Measurements from ENCODE around the gene OPRD1.
A peak's percentile ranks its signal among the peaks of the same experiment; 100 is the strongest.

The OPRD1 gene

GRCh38 chr1:28909198-28909597, 97.2 kb downstream of the OPRD1 start:
- no peak for ATAC-seq
- TF ChIP-seq ZFP30 (CRISPR knock-in tag; IDR thresholded peaks at IDR 0.05) (no peak), GLIS3 (CRISPR knock-in tag; IDR thresholded peaks at IDR 0.05) (no peak), POU6F1 (CRISPR knock-in tag; IDR thresholded peaks at IDR 0.05; ENCODE audit: borderline replicate concordance, low read depth) (no peak), ZC3H10 (CRISPR knock-in tag; IDR thresholded peaks at IDR 0.05) (no peak), TCF4 (CRISPR knock-in tag; IDR thresholded peaks at IDR 0.05; ENCODE audit: borderline replicate concordance) (no peak), SNAI2 (CRISPR knock-in tag; IDR thresholded peaks at IDR 0.05) (no peak), ESRRG (CRISPR knock-in tag; IDR thresholded peaks at IDR 0.05) (no peak), TSHZ2 (CRISPR knock-in tag; IDR thresholded peaks at IDR 0.05) (no peak)

GRCh38 chr1:28910379-28911115, 98.6 kb downstream of the OPRD1 start:
- ATAC-seq, result no peak
- TF ChIP-seq TCF4 (CRISPR knock-in tag; IDR thresholded peaks at IDR 0.05; ENCODE audit: borderline replicate concordance) (no peak), ESRRG (CRISPR knock-in tag; IDR thresholded peaks at IDR 0.05) (no peak), CREB5 (CRISPR knock-in tag; IDR thresholded peaks at IDR 0.05; ENCODE audit: low read depth) (no peak), GLIS3 (CRISPR knock-in tag; IDR thresholded peaks at IDR 0.05) (no peak), ARNTL (CRISPR knock-in tag; IDR thresholded peaks at IDR 0.05; ENCODE audit: borderline replicate concordance, low read depth) (no peak)

DNA sequence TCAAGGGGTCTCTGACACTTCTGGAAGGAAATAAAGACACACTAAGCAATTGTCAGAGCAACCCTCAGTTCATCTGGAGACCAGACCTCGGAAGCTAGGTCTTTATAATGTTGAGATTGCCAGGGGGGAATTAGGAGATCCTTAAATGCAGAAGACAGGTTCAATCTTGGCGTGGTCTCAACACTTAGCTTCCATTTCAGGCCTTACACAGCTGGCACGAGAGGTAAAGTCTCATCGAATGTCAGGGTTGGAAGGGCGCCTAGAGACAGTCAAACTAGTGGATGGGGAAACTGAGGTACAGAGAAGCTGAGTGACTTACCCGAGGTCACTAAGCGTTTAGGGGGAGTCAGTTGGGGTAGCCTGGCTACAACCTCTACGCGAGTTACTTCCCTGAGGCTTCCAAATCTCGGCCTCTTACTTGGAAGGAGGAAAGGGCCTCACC, 101.8 kb downstream of the OPRD1 start:
- no peak for ATAC-seq
- TF ChIP-seq, protein P1, sequence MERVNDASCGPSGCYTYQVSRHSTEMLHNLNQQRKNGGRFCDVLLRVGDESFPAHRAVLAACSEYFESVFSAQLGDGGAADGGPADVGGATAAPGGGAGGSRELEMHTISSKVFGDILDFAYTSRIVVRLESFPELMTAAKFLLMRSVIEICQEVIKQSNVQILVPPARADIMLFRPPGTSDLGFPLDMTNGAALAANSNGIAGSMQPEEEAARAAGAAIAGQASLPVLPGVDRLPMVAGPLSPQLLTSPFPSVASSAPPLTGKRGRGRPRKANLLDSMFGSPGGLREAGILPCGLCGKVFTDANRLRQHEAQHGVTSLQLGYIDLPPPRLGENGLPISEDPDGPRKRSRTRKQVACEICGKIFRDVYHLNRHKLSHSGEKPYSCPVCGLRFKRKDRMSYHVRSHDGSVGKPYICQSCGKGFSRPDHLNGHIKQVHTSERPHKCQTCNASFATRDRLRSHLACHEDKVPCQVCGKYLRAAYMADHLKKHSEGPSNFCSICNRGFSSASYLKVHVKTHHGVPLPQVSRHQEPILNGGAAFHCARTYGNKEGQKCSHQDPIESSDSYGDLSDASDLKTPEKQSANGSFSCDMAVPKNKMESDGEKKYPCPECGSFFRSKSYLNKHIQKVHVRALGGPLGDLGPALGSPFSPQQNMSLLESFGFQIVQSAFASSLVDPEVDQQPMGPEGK (CRISPR knock-in tag; IDR thresholded peaks at IDR 0.05; ENCODE audit: borderline replicate concordance), result no peak

- ATAC-seq, result peak; percentile 95
- TF ChIP-seq ZFP3 (CRISPR knock-in tag; IDR thresholded peaks at IDR 0.05) (0 out of 2 replicates have a peak, but pooled peaks have one; percentile 31), ESRRG (CRISPR knock-in tag; IDR thresholded peaks at IDR 0.05) (no peak), ISL1 (CRISPR knock-in tag; IDR thresholded peaks at IDR 0.05) (no peak), RARB (CRISPR knock-in tag; IDR thresholded peaks at IDR 0.05) (no peak), ZNF70 (CRISPR knock-in tag; IDR thresholded peaks at IDR 0.05) (no peak), GLIS3 (CRISPR knock-in tag; IDR thresholded peaks at IDR 0.05) (no peak)
Measured at GRCh38 chr1:28914228-28915030, 102.5 kb downstream of the OPRD1 start, which contains the start of gene EPB41. EPB41 (plus strand) TSS chr1:28914569; CDS start chr1:28987438, 72,869 bp downstream.

All from SK-N-SH treated with all-trans-retinoic acid at 6 μM for 48 hours (cell line).